Skeletal muscle tissue (tissue), 4 donors: ENCODE data around the gene CNNM2. TPM values are rescaled to one million over a fixed set of nuclear protein-coding genes. Genes with fewer than 3 reads are reported as not detected.
"Not testable (repeated sequence)": the region's sequence is repeated elsewhere in the genome, so short reads cannot be mapped to it uniquely, and the experiment has no call there.

ENCODE experiments used
- H3K27ac ChIP-seq: one replicate; pipeline ENCODE4 v1.7.0; 2013; ENCODE audit warnings: mild to moderate bottlenecking, low read depth, low read length, inconsistent platforms
- H3K27me3 ChIP-seq, 3 donors: one replicate each; pipeline ENCODE4 v1.7.0; 2013; ENCODE audit warnings: low read length in 3 of 3; ENCODE audit not compliant: control insufficient read depth in 3 of 3, insufficient read depth in 3 of 3
- H3K36me3 ChIP-seq, 3 donors: one replicate each; pipeline ENCODE4 v1.7.0; 2013; ENCODE audit warnings: low read length in 3 of 3; ENCODE audit not compliant: control insufficient read depth in 3 of 3, insufficient read depth in 3 of 3
- H3K4me1 ChIP-seq, 3 donors: one replicate each; pipeline ENCODE4 v1.7.0; 2013; ENCODE audit warnings: low read length in 3 of 3, mild to moderate bottlenecking in 3 of 3; ENCODE audit not compliant: control insufficient read depth in 3 of 3, insufficient read depth in 3 of 3
- H3K4me3 ChIP-seq, 3 donors: one replicate each; pipeline ENCODE4 v1.7.0; 2013; ENCODE audit warnings: low read length in 3 of 3
- H3K9ac ChIP-seq, 3 donors: one replicate each; pipeline ENCODE4 v1.7.0; 2013; ENCODE audit warnings: low read length in 3 of 3, mild to moderate bottlenecking in 3 of 3, moderate library complexity in 2 of 3, low read depth in 1 of 3
- H3K9me3 ChIP-seq, 3 donors: one replicate each; pipeline ENCODE4 v1.7.0; 2013; ENCODE audit warnings: low read length in 3 of 3; ENCODE audit not compliant: control insufficient read depth in 3 of 3
- total RNA-seq: library from RNA; depleted of rRNA; stranded (reverse); fragments of >200 nt; gene quantifications from one replicate; pipeline ENCODE4 v1.2.3, GENCODE V29; 2014
- donor health status: Osteomylitis.

Gene CNNM2
- total RNA-seq, 1 donor from 2014 or later: 2.1 TPM

DNA sequence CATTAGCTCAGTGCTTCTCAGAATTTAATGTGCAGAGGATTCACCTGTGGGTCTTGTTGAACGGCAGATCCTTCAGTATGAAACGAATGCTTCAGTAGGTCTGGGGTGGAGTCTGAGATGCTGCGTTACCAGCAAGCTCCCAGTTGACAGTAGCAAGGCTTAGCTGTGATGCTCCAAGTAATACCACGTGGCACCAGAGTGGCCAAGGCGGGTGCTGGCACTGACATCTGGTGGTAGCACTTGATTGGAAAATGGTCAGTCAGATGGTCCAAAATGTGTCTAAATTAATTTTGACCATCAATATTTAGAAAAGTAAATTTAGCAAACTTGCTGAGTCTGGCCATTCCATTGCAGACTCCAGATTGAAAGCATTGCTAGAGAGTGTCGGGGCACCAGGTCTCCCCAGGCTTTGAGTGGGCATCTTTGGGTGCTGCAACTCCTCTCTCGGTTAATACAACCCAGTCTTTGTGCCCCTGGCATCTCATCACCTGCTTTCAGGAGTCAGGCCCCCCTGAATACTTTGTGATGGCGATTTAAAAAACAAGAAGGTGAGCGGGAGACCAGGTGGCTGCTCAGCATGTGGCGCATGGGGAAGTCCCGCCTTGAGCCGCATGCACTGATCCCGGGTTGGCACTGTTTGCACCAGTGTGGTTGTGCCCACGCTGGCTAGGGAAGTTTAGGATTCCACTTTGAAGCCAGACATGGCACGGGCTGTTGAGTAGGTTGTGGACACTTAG lies 144.9 kb downstream of the CNNM2 start:
- no peak overlapping the region for H3K27ac ChIP-seq
- H3K9ac ChIP-seq: no peak overlapping the region
- H3K27me3 ChIP-seq: no peaks in the 10 kb centered on the region
- H3K4me1 ChIP-seq: no peaks in the 10 kb centered on the region
- H3K36me3 ChIP-seq: peaks cover 0 to 4% (median 0%) of the 10 kb centered on the region in 3 donors
- H3K9me3 ChIP-seq: no peaks in the 10 kb centered on the region
- no peak overlapping the region for H3K4me3 ChIP-seq

DNA sequence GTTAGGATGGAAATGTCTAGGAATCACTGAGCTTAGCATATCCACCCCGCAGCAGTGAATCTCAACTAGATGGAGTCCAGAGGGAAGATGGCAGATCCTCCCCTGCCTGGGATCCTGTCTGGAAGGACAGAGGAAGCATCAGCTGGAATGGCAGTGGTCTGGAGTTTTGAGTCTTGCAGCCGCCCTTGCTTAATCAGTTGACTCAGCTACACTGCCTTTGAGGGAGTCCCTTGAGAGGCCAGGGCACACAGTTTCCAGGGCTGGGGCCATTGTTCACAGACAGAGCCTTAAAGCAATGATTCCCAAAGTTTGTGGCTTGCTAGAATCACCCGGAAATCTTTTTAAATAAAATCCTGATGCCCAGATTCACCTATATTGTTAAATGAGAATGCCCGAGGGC lies 146.9 kb downstream of the CNNM2 start:
- Histone ChIP-seq H3K4me1 (peaks cover 0 to 4% (median 3%) of the 10 kb centered on the region in 3 donors), H3K27me3 (no peaks in the 10 kb centered on the region), H3K36me3 (peaks cover 0 to 9% (median under 1%) of the 10 kb centered on the region in 3 donors), H3K27ac (no peak overlapping the region), H3K9ac (no peak overlapping the region), H3K9me3 (no peaks in the 10 kb centered on the region), H3K4me3 (no peak overlapping the region)

DNA sequence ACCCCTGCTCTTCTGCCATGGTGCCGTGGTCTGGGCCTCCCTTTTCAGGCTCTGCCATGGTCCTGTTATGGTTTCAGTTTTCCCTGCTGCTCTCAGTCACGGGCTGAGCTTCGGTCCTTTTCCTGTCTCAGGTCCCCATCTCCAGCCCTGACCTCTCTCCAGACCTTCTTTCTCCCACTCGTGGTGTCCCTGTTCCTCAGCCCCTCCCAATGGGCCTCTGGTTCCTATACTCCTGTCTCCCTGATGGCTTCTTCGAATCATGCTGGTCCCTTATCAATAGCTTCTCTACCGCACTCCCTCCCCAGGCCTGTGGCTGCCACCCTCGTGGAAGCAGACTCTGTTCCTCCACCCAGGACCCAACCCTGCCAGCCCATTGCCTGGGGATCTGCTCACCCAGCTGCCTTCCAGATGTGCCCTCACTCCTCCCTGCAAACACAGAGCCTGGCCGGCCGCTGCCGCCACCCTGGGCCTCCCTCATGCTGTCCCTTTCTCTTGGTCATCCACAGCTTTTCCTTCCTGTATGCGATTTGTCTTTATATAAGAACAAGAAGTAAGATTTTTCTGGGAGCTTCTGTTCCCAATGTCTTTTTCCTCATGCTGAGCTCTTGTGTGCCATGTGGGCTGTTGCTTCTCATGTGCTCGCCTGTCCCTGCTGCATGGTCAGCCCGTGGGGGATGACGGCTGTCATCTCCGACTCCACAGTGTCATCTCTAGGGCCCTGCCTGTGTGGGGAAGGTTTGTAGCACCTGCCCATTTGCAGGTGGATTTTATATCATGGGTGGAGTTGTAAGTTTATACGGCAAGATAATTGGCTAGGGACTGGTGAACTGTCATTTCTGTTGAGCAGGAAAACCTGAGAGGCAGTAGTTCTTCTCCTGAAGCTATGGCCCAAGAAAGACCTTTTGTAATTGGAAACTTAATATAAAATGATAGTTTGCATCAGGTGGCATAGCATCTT lies 148.3 kb downstream of the CNNM2 start:
- Histone ChIP-seq H3K9me3 (no peaks in the 10 kb centered on the region), H3K9ac (no peak overlapping the region), H3K4me1 (peaks cover 0 to 4% (median 3%) of the 10 kb centered on the region in 3 donors), H3K27ac (no peak overlapping the region), H3K27me3 (no peaks in the 10 kb centered on the region), H3K36me3 (peaks cover 0 to 9% (median 4%) of the 10 kb centered on the region in 3 donors), H3K4me3 (no peak overlapping the region)

DNA sequence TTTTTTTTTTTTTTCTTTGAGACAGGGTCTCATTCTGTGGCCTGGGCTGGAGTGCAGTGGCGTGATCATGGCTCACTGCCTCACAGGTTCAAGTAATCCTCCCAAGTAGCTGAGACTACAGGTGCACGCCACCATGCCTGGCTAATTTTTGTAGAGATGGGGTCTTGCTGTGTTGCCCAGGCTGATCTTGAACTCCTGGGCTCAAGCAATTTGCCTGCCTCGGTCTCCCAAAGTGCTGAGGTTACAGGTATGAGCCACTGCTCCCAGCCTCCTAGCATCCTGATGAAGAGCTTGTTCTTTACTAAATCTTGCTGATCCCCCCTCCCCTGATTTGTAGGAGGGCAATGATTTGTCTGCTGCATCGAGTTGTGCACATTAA lies 149.0 kb downstream of the CNNM2 start:
- H3K9ac ChIP-seq, H3K9me3 ChIP-seq, H3K4me3 ChIP-seq: not testable (repeated sequence)

DNA sequence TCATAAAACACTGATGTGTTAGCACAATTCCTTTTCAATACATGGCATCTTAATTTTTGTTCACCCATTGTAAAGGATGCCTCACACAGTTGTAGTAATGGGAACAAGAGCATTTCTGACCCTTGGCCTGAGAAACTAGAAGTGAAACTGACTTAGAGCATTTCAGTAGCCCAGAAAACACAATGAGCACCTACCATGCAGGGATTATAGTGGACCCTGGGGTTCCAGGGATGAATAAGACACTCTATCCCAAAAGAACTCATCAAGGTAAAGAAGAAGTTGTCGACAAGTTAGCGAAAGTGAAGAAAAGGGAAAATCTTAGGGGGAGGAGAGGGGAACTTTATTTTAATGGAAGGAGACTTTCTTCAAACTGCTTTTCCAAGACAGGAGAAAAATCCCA lies 149.4 kb downstream of the CNNM2 start:
- Histone ChIP-seq H3K27ac (no peak overlapping the region), H3K4me1 (peaks cover 0 to 4% (median 3%) of the 10 kb centered on the region in 3 donors), H3K9me3 (no peaks in the 10 kb centered on the region), H3K27me3 (no peaks in the 10 kb centered on the region), H3K36me3 (peaks cover 0 to 9% (median 6%) of the 10 kb centered on the region in 3 donors), H3K9ac (no peak overlapping the region), H3K4me3 (no peak overlapping the region)

More for the DNA sequence above, 149.0 kb downstream of the CNNM2 start:
- not testable (repeated sequence) for H3K27me3 ChIP-seq, H3K27ac ChIP-seq, H3K36me3 ChIP-seq, H3K4me1 ChIP-seq

DNA sequence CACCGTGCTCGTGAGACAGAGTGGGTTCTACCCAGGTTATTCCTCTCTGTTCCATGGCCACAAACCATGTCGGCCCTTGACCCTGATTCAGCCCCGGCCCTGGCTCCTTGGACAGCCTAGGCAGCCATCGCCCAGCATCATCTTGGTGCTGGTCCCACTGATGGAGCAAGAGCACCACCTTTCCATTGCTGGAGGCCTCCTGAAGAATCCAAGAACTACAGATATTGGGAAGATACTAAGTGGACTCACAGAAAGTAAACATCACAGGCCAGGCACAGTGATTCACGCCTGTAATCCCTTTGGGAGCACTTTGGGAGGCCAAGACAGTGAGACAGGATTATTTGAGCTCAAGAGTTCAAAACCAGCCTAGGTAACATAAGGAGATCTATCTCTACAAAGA lies 149.9 kb downstream of the CNNM2 start:
- Histone ChIP-seq H3K4me1 (peaks cover 0 to 4% (median 3%) of the 10 kb centered on the region in 3 donors), H3K36me3 (peaks cover 0 to 7% (median 6%) of the 10 kb centered on the region in 3 donors), H3K9me3 (no peaks in the 10 kb centered on the region), H3K9ac (peak overlapping the region in 1 of 3 donors; percentile 8), H3K27ac (no peak overlapping the region), H3K4me3 (no peak overlapping the region), H3K27me3 (no peaks in the 10 kb centered on the region)

DNA sequence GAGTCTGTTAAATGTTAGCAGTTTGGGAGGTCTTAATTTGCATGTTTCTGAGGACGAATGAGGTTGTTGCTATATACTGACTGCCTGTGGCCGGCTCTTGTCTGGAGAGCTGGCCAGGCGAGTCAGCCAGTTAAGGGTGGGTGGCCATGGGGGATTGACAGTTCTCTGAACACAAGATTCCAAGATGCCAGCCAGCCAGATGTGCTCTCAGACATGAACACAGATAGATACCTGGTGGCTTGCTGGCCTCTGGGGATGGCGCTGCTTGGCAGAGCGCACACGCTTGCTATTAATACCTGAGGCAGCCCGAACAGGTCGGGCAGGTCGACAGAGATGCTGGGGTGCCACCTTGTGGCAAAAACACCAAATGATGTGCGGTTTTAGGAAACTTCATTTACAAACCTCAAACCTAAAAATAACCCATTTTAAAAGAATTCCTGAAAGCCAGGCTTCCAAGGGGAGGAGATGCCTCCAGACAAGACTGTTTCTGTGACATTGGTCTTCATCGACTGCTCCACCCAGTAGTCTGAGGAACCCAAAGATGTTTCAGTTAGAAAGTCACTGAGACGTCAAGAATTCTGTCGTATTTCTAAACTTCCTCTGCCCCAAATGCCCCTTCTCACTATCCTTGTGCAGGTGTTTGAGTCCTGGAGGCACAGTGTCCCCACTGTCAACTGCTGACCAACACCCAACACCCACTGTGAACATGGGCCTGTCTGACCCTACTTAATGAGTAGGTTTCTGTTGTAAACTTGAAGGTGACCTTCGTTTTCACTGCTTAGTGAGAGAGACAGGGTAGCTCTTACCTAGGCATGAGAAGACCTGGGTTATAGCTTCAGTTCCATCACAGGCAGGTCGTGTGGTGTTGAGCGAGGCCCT lies 151.6 kb downstream of the CNNM2 start:
- Histone ChIP-seq H3K36me3 (peaks cover 0 to 7% (median 6%) of the 10 kb centered on the region in 3 donors), H3K27ac (no peak overlapping the region), H3K9ac (no peak overlapping the region)

DNA sequence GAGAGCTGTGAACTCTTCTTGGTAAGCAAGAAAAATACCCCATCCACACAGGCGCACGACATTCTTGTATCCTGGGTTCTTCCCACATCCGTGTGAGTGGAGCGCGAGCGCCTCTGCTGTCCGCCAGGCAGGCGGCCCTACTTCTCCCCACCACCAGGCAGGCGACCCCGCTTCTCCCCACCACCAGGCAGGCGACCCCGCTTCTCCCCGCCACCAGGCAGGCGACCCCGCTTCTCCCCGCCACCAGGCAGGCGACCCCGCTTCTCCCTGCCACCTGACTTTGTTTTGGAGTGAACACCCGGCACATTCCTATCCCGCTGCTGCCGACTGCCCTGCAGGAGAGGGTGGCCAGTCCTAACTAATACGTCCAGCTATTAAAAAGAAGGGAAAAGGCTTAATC lies 154.2 kb downstream of the CNNM2 start:
- H3K4me3 ChIP-seq: no peak overlapping the region
- no peak overlapping the region for H3K9ac ChIP-seq
- peaks cover 0 to 4% (median 3%) of the 10 kb centered on the region in 3 donors for H3K4me1 ChIP-seq
- H3K27ac ChIP-seq: no peak overlapping the region
- H3K27me3 ChIP-seq: no peaks in the 10 kb centered on the region
- H3K36me3 ChIP-seq: peaks cover 15 to 17% (median 16%) of the 10 kb centered on the region in 3 donors
- no peaks in the 10 kb centered on the region for H3K9me3 ChIP-seq

More for the DNA sequence above, 151.6 kb downstream of the CNNM2 start:
- no peaks in the 10 kb centered on the region for H3K27me3 ChIP-seq
- no peaks in the 10 kb centered on the region for H3K9me3 ChIP-seq
- H3K4me1 ChIP-seq: peaks cover 0 to 4% (median 3%) of the 10 kb centered on the region in 3 donors
- no peak overlapping the region for H3K4me3 ChIP-seq

DNA sequence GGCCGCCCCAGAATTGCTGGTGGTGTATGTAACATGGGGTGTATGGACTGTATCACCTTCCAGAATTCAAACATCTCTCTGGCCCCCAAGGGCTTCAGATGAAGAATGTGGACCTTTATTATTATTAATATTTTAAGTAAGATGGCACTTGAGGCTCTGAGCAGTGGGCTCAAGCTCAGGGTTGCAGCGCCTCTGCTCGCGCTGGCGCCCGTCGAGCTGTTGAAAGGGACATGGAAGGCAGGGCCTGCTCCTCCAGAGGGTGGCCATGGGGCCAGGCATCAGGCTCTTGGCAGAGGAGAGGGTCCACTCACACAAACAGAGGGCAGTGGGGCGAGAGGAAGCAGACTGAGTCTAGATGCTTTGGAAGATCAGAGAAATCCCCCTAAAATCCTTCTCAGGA lies 154.8 kb downstream of the CNNM2 start:
- no peak overlapping the region for H3K9ac ChIP-seq
- no peaks in the 10 kb centered on the region for H3K27me3 ChIP-seq
- no peak overlapping the region for H3K4me3 ChIP-seq
- peaks cover 0 to 4% (median 3%) of the 10 kb centered on the region in 3 donors for H3K4me1 ChIP-seq
- H3K36me3 ChIP-seq: peaks cover 15 to 22% (median 22%) of the 10 kb centered on the region in 3 donors
- no peak overlapping the region for H3K27ac ChIP-seq
- no peaks in the 10 kb centered on the region for H3K9me3 ChIP-seq
